Brain pericyte (primary cell): Measurements from ENCODE around the gene SUGP2.
"Not testable (repeated sequence)": the region's sequence is repeated elsewhere in the genome, so short reads cannot be mapped to it uniquely, and the experiment has no call there.

Experiments
- DNase-seq: peaks from one replicate; pipeline ENCODE4 v3.0.0-alpha.2; 2012; ENCODE audit warnings: low read depth, low spot score

SUGP2 gene

GRCh38 chr19:19032420-19033175, 719 bp downstream of the SUGP2 start:
- DNase-seq, result peak; percentile 66

- no peak for DNase-seq
These were observed 1.4 kb downstream of the SUGP2 start for GRCh38 chr19:19031891-19032290.

GRCh38 chr19:19028526-19028925, 4.8 kb downstream of the SUGP2 start:
- DNase-seq, result no peak

GRCh38 chr19:19027228-19027627, 6.1 kb downstream of the SUGP2 start:
- no peak for DNase-seq

DNA sequence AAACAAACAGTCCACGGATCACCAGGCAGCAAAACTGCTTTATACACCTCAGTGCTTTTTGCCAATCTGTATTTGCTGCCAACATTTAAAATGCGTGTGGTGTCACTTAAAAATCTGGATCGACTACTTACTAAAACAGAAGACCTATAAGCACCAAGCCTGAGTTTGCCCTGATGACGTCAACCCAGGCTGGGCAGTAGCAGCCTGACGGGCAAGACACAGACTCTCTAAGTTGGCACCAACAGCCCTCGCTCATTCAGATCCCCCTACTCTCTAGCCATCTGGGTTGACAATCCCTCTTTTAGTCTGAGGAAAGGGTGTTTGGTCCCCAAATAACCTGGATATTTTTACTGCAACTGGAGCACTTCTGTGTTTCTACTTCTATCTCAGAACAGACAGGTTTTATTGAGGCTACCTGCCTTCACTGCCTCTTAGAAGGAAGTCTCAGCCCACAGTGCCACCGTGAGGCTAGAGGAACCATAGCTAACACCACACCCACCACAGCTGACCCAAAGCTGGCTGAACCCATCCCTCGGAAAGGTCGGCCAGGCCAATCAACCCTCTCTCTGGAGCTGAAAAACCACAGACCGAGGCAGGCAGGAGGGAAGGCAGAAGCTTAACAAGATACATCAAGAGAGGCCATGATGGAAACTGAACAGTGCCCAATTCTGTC, 6.9 kb downstream of the SUGP2 start:
- no peak for DNase-seq

DNA sequence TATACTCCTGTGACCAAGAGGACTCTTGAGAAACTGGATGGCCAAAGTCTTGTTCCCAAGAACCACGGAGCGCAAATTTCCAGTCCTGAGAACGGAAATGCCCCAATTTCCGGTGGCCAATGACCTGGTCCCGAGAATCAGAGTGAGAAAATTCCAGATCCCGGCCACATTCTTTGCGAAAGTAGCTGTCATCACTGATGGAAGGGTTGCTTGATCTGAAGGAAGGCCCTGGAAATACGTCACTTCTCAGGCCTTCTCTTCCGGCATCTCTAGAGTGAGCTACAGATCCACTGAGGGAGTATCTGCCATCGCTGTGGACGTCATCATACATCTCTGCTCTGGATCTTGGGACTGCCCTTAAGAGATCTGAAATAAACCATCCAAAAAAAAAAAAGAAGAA, 7.5 kb downstream of the SUGP2 start:
- no peak for DNase-seq

DNA sequence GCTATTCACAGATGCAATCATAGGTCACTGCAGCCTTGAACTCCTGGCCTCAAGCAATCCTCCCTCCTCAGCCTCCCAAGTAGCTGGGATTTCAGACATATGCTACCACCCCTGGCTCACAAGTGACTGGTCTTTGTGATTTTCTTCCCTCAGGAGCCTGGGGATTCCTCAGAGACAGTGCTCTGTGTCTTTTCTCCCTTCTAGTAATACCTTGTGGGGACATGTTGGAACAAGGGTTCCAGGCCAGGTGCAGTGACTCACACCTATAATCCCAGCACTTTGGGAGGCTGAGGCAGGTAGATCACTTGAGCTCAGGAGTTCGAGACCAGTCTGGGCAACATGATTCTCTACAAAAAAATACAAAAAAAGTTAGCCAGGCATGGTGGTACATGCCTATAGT, 9.9 kb downstream of the SUGP2 start:
- DNase-seq, result not testable (repeated sequence)

DNA sequence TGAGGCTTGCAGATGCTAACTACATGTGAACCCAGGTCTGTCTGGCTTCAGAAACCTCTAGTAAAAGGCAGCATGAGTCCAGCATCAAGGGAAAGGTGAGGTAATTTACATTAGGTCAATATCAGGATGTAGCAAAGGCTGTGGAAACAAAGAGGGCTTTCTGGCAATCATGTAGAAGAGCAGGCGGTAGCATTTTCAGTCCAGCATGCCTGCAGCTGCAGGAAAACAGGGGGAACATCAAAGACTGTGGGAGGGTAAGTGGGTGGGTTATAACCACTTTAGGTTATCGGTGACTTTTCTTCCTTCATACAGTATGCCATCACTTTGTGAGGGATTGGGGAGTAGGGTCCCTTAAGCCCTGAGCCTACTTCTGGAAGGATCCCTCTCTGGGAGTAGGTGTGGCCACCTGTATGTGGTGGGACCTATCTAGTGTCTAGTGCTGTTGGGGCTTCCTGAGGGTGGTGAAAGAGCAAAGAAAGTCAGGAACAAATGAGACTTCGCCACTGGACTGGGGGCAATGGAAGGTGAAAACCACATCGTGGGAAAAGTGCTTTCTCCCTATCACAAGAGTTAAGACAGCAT, 10.8 kb downstream of the SUGP2 start:
- no peak for DNase-seq

- DNase-seq, result no peak
These were observed 12.2 kb downstream of the SUGP2 start for GRCh38 chr19:19021115-19021514.

GRCh38 chr19:19010551-19010950, 22.8 kb downstream of the SUGP2 start:
- DNase-seq, result no peak

- no peak for DNase-seq
These were observed 23.4 kb downstream of the SUGP2 start for GRCh38 chr19:19009951-19010350.

- no peak for DNase-seq
These were observed 27.1 kb downstream of the SUGP2 start for GRCh38 chr19:19006213-19006612.

GRCh38 chr19:19004144-19004543, 29.2 kb downstream of the SUGP2 start:
- no peak for DNase-seq

DNA sequence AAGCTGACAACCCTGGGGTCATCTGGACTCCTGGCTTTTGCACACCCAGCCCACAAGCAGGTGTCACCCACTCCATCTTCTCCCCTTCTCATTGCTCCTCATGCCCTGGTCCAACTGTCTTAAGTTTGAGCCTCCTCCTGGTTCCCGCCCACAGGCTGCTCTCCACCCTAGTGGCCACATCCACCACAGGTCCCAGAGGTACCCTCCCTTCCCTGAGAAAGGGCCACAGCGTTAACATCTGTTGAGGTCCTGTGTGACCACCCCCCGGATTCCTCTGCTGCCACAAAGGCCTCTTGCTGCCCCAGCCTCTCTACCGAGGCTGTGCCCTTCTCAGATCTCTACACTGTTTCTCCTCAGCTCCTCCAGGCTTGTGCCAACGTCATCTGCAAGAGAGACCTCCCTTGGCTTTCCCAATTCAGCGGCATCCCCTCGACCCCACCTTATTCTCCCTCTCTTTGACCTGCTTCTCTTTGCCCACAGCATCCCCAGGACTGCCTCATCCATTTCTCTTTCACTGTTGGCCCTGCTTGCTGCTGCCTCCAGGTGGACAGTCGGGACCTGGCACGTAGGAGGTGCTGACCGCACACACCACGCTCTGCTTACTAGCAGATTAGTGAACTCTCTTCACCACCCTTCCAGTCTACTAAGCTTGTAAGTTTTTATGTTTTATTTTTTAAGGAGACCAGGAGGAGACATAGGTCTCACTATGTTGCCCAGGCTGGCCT, 33.3 kb downstream of the SUGP2 start:
- no peak for DNase-seq

DNA sequence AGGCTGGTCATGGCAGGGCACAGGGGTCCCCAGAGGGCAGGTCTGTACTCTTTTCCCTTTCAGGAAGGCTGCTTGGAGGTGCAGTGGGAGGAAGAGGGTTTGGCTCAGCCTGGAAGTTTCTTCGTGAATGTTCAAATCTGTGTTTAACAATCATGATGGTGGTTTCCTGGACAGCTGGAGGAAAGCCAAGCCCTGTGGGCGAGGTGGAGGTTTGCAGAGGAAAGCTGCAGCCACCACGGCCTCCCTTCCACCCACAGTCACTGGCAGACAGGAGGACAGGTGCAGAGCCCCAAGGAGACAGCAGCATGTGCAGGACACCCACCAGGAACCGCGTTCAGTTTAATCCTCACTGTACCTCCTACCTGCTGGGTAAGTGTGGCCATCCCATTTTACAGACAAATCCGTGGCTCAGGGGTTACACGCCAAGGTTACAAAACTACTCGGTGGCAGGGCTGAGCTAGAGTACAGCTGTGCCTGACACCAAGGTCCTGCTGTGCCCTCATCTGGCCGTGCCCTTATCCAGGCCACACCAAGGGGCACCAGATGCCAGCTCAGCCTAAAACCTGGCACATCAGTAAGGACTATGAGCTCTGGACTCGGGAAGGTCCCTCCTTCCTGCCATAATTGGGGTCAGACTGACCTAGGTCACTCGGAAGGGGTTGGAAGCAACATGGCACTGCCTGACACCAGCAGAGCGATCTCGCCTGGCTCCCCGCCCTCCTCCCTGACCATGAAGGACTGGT, 34.1 kb downstream of the SUGP2 start:
- DNase-seq, result no peak

DNA sequence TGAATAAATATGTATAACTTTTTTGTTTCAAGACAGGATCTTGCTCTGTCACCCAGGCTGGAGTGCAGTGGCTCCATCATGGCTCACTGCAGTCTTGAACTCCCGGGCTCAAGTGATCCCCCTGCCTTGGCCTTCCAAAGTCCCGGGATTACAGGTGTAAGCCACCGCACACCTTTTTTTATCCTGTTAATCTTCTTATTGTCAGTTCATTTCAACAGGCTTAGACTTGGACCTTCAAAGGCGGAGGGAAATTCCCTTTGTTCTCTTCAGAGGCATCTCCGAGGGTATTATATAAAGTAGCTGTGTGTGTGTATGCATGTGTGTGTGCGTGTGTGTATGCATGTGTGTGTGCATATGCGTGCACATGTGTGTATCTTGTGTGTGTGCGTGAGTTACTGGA, 35.0 kb downstream of the SUGP2 start:
- no peak for DNase-seq

DNA sequence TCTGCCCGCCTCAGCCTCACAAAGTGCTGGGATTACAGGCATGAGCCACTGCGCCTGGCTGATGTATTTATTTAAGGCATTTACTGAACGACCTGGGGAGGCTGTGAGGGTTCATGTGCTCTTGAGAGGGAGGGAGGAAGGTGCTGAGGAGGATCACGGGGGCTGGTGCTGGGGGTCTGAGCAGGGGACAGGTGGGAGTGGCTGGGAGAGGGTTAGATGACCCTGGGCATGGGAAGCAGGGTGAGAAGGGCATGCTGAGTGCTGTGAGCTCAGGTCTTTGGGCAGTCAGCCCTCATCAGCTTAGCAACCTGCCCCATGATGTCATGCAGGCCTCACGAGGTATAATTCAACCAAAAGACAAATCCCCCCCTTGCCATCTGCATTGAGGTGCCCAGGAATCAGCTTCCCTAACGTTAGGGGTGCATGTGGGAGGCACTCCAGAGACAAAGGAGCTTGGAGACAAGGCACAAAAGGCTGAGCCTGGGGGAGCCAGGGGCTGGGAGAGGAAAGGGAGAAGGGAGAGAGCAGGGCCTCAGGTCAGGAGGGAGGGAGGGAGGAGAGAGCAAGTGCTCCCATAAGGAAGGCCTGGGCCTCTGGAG, 36.4 kb downstream of the SUGP2 start:
- DNase-seq, result no peak

DNA sequence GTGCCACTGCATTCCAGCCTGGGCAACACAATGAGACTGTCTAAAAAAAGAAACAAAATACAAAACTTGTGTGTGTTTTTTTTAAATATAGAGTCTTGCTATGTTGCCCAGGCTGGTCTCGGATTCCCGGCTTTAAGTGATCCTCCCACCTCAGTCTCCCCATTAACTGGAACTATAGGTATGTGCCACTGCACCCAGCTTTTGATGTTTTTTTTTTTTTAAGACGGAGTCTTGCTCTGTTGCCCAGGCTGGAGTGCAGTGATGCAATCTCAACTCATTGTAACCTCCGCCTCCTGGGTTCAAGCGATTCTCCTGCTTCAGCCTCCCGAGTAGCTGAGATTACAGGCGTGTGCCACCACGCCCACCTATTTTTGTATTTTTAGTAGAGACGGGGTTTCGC, 37.0 kb downstream of the SUGP2 start:
- DNase-seq, result no peak

DNA sequence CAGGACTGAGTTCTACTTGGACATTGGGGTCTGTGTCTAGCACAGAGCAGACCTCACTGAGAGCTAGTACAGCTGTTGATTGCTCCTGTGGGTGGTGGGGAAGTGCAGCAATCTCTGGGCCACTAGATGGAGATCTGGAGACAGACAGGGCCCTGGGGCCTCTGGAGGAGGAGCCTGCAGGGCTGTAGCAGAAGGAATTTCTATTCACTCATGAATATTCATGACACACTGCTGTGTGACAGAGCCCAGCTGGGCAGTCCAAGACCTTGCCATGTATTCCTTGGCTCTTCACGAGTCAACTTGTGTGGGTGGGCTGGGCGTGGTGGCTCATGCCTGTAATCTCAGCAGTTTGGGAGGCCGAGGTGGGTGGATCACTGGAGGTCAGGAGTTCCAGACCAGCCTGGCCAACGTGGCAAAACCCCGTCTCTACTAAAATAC, 37.5 kb downstream of the SUGP2 start:
- DNase-seq, result peak; percentile 21

DNA sequence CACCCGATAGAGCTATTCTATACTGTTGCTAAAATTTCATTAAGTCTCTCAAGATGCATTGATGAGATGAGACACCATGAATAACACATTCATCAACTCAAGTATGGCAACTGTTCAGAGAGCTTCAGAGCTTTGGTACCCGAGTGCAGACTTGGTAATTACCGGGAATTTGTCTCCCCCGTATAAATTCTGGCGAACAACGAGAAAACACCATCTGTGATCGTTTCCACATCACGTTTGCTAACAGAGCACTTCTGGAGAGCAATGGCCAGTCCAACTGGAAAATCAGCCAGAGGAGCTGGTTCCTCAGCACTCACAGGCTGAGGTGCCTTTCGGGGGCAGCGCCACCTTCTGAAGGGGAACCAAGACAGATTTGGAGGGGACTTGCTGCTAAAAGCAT, 40.2 kb downstream of the SUGP2 start:
- no peak for DNase-seq

GRCh38 chr19:18992696-18993095, 40.6 kb downstream of the SUGP2 start:
- no peak for DNase-seq
